ENCODE data around the gene KCNJ12.
"Not testable (repeated sequence)": the region's sequence is repeated elsewhere in the genome, so short reads cannot be mapped to it uniquely, and the experiment has no call there.

KCNJ12 gene

DNA sequence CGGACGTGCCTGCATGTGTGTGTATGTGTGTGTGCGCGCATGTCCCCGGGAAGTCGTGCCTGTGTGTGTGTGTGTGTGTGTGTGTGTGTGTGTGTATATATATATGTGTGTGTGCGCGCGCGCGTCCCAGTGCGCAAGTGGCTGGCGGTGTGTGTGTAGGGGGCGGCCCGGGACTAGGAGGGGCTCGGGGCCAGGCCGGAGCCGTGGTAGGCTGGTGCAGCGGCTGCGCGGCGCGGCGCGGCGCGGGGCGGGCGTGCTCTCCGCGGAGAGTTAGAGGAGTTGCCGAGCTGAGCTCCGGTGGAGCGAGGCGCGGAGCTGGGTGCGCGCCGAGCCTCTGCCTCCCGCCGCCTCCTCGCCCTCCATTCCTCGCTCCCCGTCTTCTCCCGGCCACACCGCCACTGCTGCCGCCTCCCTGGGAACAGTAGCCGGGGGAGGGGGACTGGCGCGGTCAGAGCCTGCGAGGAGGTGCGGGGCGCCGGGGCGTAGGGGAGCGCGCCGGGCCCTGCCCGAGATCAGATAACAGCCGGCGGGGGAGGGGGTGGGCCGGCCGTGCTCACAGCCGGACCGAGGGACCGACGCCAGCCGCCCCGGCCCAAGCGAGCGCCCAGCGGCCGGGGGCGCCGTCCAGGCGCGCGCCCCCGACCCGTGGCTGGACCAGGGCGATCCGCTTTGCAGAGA is at the start of gene KCNJ12:
TSS of gene KCNJ12 (plus strand) at position 277 of the 678 bp plus-strand sequence. CDS start 38,986 bp downstream, outside the sequence.
- no peak for DNase-seq (ENCODE audit: low read depth in 2 of 2)

DNA sequence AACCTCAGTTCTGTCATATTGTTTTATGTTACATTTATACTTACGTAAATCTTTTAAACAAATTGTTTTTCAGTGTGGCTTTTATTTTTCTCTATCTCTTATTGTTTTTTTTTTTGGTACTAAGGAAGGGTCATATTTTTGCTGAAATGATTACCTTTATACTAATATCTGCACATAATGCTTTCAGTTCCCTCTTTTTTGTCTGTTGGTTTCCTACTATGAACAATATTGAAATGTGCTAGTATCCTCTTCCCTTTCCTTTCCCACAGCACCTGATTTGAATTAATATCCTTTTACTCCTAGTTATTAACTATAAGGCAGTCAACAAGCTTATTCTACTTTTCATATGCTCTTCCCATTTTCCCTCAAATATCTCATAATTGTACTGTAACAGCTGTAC is 48.2 kb upstream of the KCNJ12 start:
- not testable (repeated sequence) for DNase-seq (ENCODE audit: low read depth in 2 of 2)

DNA sequence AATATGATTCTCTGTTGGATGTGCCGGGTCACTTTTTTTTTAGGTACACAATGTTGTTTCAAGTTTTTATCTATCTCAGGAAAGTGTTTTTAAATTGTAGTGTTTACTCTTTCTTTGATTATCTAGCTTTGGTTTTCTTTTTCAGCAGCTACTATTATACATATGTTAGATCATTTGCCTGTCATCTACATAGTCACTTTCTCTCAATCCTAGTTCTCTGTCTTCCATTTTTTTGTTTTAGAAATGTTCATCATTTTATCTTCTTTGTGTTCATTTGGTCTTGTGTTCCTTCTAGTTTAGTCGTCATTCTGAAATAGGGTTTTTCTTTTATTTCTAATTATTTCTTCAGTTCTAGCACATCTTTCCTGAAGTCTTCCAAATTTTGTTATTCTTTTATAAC is 47.4 kb upstream of the KCNJ12 start:
- not testable (repeated sequence) for DNase-seq (ENCODE audit: low read depth in 2 of 2)

- DNase-seq (ENCODE audit: low read depth in 2 of 2), result no peak
Observed at GRCh38 chr17:21330436-21331160, 45.6 kb upstream of the KCNJ12 start.

DNA sequence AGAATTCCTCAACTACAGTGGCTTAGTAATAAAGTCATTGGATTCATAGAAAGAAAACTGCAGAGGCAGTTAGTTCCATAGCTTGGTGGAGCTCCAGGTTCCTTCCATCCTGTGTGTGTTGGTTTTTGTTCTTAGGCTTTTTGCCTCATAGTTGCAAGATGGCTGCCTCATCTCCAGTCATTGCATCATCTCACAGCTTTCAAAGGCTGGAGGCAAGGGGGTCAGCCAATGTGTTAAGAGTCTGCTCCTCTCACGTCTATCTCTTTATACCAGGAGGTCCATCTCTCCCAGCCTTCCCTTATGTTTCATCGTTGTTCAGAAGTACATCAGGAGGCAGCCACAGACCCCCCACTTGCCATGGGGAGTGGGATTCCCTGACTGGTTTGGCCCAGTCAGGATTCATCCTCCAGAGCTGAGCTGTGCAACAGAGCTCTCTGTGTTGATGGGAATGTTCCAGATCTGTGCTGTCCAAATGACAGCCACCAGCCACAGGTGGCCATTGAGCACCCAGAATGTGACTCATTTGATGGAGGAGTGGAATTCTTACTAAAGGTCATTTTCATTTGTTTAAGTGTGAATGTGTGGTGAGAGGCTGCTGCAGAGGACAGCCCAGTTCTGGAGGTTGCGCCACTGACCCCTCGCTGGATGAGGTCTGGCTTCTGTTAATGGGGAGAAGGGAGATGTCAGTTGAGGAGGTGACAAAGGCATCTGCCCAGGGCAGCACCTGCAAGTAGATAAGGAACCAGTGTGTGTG is 39.4 kb upstream of the KCNJ12 start:
- DNase-seq (ENCODE audit: low read depth in 2 of 2), result not testable (repeated sequence)

GRCh38 chr17:21337981-21338625 is 38.1 kb upstream of the KCNJ12 start:
- DNase-seq (ENCODE audit: low read depth in 2 of 2), result not testable (repeated sequence)

DNA sequence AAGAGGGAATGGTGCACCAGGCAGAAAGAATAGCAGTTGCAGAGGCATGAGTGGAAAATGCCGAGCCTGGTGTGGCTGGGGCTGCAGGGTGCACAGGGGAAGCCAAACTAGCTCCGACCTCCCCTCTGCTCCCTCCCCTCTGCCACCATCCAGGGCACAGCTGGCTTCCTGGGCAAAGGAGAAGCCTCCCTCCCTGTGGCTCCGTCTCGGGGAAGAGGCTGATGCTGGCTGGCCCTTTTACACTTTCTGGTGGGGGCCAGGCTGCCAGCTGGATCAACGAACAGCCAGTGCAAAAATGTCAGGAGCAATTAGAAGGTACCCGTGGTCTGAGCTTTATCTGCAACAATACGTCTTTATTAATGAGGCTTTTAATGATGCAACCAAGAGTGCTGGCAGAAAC is 37.1 kb upstream of the KCNJ12 start:
- no peak for DNase-seq (ENCODE audit: low read depth in 2 of 2)

- not testable (repeated sequence) for DNase-seq (ENCODE audit: low read depth in 2 of 2)
Observed at GRCh38 chr17:21339571-21339970, 36.6 kb upstream of the KCNJ12 start.

DNA sequence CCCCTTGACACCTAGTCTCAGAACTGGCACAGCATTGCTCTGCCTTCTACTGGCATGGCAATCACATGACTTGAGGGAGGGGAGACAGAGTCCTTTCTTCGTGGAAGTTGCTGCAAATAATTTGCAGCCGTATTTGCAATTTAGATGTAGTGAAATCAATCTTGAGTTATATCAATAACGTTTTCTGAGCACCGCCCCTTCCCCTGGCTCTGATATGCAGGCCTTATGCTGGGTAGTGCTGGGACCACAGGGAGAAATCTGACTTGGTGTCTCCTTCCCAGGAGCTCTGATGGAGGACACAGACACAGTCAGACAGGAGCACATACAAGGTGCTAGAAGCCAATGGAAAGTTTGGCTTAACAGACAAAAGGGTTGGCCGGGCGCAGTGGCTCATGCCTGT is 35.8 kb upstream of the KCNJ12 start:
- DNase-seq (ENCODE audit: low read depth in 2 of 2), result not testable (repeated sequence)

GRCh38 chr17:21341279-21341678 is 34.9 kb upstream of the KCNJ12 start:
- DNase-seq (ENCODE audit: low read depth in 2 of 2), result not testable (repeated sequence)

GRCh38 chr17:21341925-21342540 is 34.1 kb upstream of the KCNJ12 start:
- DNase-seq (ENCODE audit: low read depth in 2 of 2), result not testable (repeated sequence)

DNA sequence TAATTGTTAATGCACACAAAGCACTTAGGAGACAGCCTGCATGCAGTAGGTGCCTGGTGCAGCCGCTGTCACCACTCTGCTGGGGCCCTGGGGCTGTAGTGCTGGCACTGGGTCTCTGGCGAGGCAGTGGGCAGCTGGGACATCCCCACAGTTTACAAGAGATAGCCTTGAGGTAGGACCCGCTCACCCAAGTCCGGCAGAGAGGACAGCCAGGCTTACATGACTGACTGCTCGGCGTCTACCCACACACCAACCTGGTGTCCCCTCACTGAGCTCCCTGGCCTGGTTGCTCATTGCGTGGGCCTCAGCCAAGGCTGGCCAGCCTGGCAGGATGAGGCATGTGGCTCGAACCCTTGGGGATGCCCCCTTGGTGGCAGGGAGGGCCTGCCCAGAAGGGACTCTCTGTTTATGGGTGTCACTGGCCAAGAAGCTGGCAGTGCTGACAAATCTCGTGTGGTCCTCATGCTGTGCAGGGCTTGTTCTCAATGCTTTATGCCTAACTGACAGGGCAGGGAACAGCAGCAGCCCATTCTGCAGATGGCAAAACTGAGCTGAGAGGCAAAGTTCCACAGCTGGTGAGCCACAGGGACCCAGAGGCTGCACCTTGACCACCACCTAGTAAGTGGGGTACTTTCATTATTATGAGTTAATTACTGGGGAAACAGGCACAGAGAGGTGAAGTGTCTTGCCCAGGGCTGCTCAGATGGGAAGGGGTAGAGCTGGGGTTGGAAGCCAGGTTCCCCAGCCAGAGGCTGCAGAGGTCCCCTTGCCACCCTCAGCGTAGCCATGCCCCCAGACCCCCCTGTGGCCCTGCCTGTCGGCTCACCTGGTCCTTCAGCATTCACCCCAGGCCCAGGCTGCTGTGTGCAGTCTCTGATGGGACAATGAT is 32.9 kb upstream of the KCNJ12 start:
- DNase-seq (ENCODE audit: low read depth in 2 of 2), result not testable (repeated sequence)

DNA sequence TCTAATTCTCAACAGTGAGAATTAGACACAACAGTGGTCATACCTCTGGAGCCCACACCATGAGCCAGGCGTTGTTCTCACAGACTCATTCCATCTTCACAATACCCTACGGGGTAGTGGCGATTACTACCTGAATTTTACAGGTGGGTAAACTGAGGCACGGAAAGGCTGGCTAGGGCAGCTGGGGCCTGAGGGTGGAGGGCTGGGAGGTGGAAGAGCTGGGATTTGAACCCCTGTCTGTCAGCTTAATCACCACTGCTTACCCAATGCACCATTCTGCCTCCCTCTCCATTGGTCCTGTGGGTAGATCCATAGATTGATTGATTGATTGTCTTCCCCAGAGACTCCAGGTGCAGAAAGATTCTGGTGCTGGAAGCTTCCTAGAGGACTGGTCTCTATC is 31.4 kb upstream of the KCNJ12 start:
- not testable (repeated sequence) for DNase-seq (ENCODE audit: low read depth in 2 of 2)

- no peak for DNase-seq (ENCODE audit: low read depth in 2 of 2)
Observed at GRCh38 chr17:21345236-21345635, 30.9 kb upstream of the KCNJ12 start.

- DNase-seq (ENCODE audit: low read depth in 2 of 2), result not testable (repeated sequence)
Observed at GRCh38 chr17:21346107-21346506, 30.1 kb upstream of the KCNJ12 start.

GRCh38 chr17:21346651-21347250 is 29.4 kb upstream of the KCNJ12 start:
- not testable (repeated sequence) for DNase-seq (ENCODE audit: low read depth in 2 of 2)

GRCh38 chr17:21347660-21348059 is 28.5 kb upstream of the KCNJ12 start:
- not testable (repeated sequence) for DNase-seq (ENCODE audit: low read depth in 2 of 2)

DNA sequence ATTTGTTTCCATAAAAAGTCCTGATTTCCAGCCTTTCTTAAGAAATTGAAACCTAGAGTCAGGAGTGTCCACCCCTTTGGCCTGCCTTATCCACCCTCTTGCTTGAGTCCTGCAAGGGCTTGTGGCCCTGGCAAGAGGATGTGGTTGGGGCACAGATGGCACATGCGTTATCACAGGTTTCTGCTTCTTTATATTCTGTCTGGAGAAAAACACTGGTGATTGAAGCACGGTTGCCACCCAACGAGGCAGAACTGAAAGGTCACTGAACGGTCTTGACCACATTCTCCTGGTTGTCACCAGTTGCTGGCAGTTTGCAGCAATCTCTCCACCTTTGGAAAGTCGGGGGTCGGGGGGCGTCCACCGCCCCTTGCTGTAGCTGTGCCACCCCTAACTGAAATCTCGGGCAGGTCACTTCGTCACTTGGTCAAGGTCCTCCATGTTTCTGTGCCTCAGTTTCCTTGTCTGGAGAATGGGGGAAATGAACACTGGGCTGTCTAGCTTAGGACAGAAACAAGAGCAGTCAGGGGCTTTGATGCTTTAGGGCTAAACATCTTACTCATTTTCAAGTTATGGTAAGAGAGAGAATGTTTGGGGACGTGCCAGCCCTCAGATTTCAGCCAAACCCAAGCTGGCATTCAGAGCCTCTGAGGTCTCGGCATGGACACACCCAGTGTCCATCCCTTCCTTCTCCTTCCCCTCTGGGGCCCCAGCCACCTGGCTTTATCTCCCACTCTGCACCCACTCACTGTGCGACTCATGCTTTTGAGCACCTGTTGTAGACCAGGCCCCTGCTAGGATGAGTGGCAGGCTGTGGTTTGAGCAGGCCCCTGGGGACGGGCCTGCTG is 27.9 kb upstream of the KCNJ12 start:
- DNase-seq (ENCODE audit: low read depth in 2 of 2), result not testable (repeated sequence)

DNA sequence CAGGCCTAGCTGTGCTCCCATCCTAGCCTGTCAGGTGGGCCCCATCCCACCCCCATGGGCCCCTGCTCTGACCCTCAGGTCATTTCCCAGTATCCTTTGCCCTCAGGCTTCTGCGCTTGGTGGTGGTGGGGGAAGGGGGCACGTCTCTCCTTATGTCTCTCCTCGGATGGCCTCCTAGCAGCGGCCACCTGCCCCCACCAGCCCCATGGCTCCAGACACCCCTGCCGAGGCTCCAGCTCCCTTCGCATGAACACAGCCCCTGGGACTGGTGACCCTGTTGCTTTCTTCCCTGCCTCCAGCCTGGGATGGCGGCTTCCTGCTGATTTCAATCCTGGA is 27.3 kb upstream of the KCNJ12 start:
- DNase-seq (ENCODE audit: low read depth in 2 of 2), result not testable (repeated sequence)
